ENCODE data around the gene FGR.

The FGR gene

DNA sequence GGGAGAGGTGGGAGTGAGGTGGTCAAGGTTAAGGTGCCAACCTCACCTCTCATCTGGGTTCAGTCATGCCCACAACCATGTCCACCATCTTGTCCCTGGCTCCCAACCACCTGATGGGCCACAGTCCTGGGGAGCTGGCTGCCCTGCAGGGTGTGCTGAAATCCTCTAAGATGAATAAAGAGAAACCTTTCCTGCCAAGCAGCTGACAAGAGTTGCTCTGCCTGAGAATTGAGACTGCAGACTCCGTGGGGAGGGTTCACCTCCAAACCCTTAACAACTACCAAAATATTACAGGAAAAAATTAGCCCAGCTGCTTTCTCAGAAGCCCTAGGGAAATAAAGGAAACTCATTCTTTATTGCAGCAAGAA is 15.2 kb upstream of the FGR start:
- intact Hi-C loops (cut with DNase I; ENCODE audit: low total_unique reads): no loop called here
- peaks cover 0 to 17% (median 7%) of the 10 kb centered on the region in 4 donors for H3K4me1 ChIP-seq
- TF ChIP-seq, protein P1, sequence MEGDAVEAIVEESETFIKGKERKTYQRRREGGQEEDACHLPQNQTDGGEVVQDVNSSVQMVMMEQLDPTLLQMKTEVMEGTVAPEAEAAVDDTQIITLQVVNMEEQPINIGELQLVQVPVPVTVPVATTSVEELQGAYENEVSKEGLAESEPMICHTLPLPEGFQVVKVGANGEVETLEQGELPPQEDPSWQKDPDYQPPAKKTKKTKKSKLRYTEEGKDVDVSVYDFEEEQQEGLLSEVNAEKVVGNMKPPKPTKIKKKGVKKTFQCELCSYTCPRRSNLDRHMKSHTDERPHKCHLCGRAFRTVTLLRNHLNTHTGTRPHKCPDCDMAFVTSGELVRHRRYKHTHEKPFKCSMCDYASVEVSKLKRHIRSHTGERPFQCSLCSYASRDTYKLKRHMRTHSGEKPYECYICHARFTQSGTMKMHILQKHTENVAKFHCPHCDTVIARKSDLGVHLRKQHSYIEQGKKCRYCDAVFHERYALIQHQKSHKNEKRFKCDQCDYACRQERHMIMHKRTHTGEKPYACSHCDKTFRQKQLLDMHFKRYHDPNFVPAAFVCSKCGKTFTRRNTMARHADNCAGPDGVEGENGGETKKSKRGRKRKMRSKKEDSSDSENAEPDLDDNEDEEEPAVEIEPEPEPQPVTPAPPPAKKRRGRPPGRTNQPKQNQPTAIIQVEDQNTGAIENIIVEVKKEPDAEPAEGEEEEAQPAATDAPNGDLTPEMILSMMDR (IDR thresholded peaks at IDR 0.05): no peak

DNA sequence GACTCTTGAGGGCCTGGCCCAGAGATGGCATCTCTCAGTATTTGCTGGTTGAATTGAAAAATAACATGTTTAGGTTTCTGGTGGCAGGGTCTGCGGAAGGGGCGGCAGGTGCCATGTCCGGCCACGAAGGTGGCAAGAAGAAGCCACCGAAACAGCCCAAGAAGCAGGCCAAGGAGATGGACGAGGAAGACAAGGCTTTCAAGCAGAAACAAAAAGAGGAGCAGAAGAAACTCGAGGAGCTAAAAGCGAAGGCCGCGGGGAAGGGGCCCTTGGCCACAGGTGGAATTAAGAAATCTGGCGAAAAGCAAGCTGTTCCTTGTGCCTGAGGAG is 14.3 kb upstream of the FGR start:
- Histone ChIP-seq H3K36me3 (no peaks in the 10 kb centered on the region), H3K9me3 (no peaks in the 10 kb centered on the region), H3K4me3 (no peak overlapping the region), H3K4me1 (peaks cover 0 to 17% (median 7%) of the 10 kb centered on the region in 4 donors), H3K27ac (no peak overlapping the region), H3K27me3 (no peaks in the 10 kb centered on the region)
- DNase-seq: no peak
- intact Hi-C loops (cut with DNase I; ENCODE audit: low total_unique reads): no loop called here
- TF ChIP-seq, protein P1 (IDR thresholded peaks at IDR 0.05): no peak

More for the DNA sequence above, 15.2 kb upstream of the FGR start:
- H3K36me3 ChIP-seq: no peaks in the 10 kb centered on the region
- no peaks in the 10 kb centered on the region for H3K9me3 ChIP-seq
- H3K27me3 ChIP-seq: no peaks in the 10 kb centered on the region
- H3K27ac ChIP-seq: no peak overlapping the region
- H3K4me3 ChIP-seq: no peak overlapping the region
- DNase-seq: no peak

DNA sequence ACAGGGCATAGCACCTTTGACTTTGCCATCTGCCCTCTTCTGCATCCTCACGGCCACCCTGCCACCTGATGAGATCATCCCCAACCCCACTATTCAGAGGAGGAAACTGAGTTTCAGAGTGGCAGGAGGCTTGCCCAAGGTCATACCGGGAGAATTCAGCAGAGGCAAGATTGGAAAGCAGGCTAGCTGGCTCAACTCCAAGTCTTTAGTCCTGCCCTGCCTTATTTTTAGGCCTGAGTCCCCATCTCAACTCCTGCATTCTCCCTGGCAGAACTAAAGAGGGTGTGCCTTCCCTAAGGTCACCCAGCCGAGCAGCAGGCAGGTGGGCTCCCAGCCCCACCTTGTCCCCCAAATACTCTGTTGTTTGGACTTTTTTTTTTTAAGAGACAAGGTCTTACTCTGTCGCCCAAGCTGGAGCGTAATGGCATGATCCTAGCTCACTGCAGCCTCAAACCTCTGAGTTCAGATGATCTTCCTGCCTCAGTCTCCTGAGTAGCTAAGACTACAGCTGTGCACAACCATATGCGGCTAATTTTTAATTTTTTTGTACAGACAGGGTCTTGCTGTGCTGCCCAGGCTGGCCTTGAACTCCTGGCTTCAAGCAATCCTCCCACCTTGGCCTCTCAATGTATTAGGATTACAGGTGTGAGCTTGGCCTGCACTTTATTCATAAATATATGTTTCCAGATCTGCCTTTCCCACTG is 13.8 kb upstream of the FGR start:
- H3K4me1 ChIP-seq: peaks cover 0 to 21% (median 7%) of the 10 kb centered on the region in 4 donors
- TF ChIP-seq, protein P1 (IDR thresholded peaks at IDR 0.05): no peak
- DNase-seq: no peak
- no peaks in the 10 kb centered on the region for H3K36me3 ChIP-seq
- no peaks in the 10 kb centered on the region for H3K9me3 ChIP-seq
- H3K4me3 ChIP-seq: no peak overlapping the region
- intact Hi-C loops (cut with DNase I; ENCODE audit: low total_unique reads): no loop called here
- no peaks in the 10 kb centered on the region for H3K27me3 ChIP-seq
- no peak overlapping the region for H3K27ac ChIP-seq

DNA sequence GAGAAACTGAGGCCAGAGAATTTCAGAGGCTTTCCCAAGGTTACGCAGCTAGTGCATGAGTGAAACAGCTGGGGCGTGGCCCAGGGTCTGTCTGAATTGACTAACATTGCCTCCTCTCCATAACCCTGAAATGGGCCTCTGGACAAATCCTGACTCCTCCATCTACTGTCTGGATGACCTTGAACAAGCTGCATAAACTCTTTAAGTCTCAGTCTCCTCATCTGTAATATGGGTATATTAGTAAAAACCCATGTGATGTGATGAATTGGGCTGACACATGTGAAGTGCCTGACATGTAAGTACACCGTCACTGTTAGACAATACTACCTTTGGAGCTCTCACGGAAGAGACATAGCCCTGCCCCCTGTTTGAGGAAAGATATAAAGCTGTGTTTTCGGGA is 12.3 kb upstream of the FGR start:
- Histone ChIP-seq H3K27me3 (no peaks in the 10 kb centered on the region), H3K4me3 (no peak overlapping the region), H3K36me3 (no peaks in the 10 kb centered on the region), H3K4me1 (peaks cover 0 to 24% (median 7%) of the 10 kb centered on the region in 4 donors), H3K9me3 (no peaks in the 10 kb centered on the region), H3K27ac (no peak overlapping the region)
- TF ChIP-seq, protein P1 (IDR thresholded peaks at IDR 0.05): no peak
- intact Hi-C loops (cut with DNase I; ENCODE audit: low total_unique reads): loop anchor here (2.0 kb wide), 1 partner anchor 15 kb away; no protein-coding TSS in a partner anchor
- no peak for DNase-seq

DNA sequence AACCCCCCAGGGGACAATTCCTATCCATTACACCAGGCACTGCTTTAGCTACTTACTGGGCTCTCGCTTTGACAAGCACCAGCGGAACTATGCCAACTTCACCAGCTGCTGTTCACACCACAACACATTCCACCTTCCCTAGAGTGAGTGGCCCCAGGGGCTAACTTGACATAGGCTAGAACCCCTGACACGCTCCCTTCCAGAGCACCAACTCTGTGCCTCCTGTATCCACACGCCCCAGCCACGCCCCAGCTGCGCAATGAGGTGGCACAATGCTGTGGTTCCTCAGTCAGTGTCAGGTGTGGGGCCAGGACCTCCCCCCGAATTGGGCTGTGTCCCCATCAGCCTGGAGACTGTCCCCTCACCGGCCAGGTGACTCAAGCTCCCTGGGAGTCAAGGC is 11.7 kb upstream of the FGR start:
- TF ChIP-seq, protein P1 (IDR thresholded peaks at IDR 0.05): no peak

More for the DNA sequence above, 11.7 kb upstream of the FGR start:
- no peak for DNase-seq
- no peak overlapping the region for H3K4me3 ChIP-seq
- no peaks in the 10 kb centered on the region for H3K36me3 ChIP-seq
- H3K9me3 ChIP-seq: no peaks in the 10 kb centered on the region
- intact Hi-C loops (cut with DNase I; ENCODE audit: low total_unique reads): loop anchor here (2.0 kb wide), 1 partner anchor 16 kb away; no protein-coding TSS in a partner anchor
- H3K27ac ChIP-seq: no peak overlapping the region
- H3K27me3 ChIP-seq: no peaks in the 10 kb centered on the region
- H3K4me1 ChIP-seq: peaks cover 0 to 24% (median 7%) of the 10 kb centered on the region in 4 donors

Measured in tibial artery (tissue), 4 donors.